ENCODE data around the gene MRPL46. TPM values are rescaled to one million over a fixed set of nuclear protein-coding genes. Genes with fewer than 3 reads are reported as not detected.

MRPL46 gene
- total RNA-seq, 1 experiment from 2014 or later, result 30.5 TPM

DNA sequence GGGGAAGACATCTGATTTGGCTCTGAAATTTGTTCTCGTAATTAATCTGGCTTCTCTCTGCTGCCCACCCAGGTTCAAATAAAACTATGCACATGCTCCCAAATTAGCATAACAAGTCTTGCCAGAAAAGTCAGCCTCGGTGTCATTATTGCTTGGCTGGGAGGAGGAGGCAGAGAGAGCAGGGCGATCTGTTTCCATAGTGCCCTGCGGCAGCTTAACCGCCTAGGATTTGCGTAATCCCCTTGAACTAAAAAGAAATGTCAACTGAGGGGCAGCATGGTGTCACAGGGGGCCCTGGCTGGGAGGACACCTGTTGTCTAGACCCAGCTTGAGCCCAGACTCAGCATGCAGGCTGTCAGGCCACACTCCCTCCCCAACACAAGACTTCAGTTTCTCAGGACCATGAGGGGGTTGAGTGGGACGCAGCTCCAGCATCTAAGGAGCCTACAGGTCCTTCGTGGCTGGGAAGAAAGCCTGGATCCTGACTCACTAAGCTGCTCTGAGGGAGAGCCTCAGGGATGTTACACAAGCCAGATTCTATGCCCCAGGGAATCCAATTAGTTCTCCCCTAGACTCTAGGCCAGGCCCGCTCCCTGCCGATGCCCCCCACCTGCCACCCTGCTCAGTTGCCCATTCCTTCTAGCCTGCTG, 17.6 kb upstream of the MRPL46 start:
- Histone ChIP-seq H3K4me1 (ENCODE audit: control insufficient read depth in 1 of 2, insufficient read depth in 2 of 2, low read length in 2 of 2) (peaks cover 0 to 8% of the 10 kb centered on the region in 2 experiments; a peak in 2 of 4 replicates), H3K9ac (ENCODE audit: low read length) (no peak overlapping the region), H2AFZ (ENCODE audit: low read depth, low read length, poor library complexity, severe bottlenecking) (no peak overlapping the region), H3K36me3 (ENCODE audit: control insufficient read depth in 1 of 2, insufficient read depth in 2 of 2, low read length in 2 of 2) (no peaks in the 10 kb centered on the region), H3K79me2 (ENCODE audit: insufficient read depth, low read length) (no peaks in the 10 kb centered on the region), H3K4me3 (replicated peaks in 1 of 2; ENCODE audit: low read depth in 1 of 2, low read length in 2 of 2) (no peak overlapping the region), H4K20me1 (ENCODE audit: insufficient read depth) (no peaks in the 10 kb centered on the region), H3K27ac (ENCODE audit: low read depth, low read length) (no peak overlapping the region), H3K9me2 (ENCODE audit: insufficient read depth) (no peaks in the 10 kb centered on the region), H3K4me2 (ENCODE audit: low read length) (no peak overlapping the region), H3K27me3 (ENCODE audit: insufficient read depth, low read length) (no peaks in the 10 kb centered on the region), H3K9me3 (ENCODE audit: control insufficient read depth in 1 of 2, insufficient read depth in 1 of 2, low read depth in 1 of 2, low read length in 2 of 2) (no peaks in the 10 kb centered on the region)
- no TSS peak for BruUV-seq (replicated peaks)
- ATAC-seq, result no peak
- POLR2A ChIA-PET, result no interaction called here
- intact Hi-C loops (cut with micrococcal nuclease), result no loop called here
- RAD21 ChIA-PET (ENCODE audit: low non-redundant PET in 1 of 2, low total read pairs in 2 of 2, uncharacterized antibody in 2 of 2, unreplicated experiment in 2 of 2), result no interaction called here
- TF ChIP-seq ZFX (IDR thresholded peaks at IDR 0.05) (no peak), SRF (IDR thresholded peaks at IDR 0.05; ENCODE audit: low read depth) (no peak), POLR2A (IDR thresholded peaks at IDR 0.05; ENCODE audit: borderline replicate concordance, extremely low read depth, insufficient read depth, insufficient read length) (no peak), JUND (IDR thresholded peaks at IDR 0.05) (no peak), RAD21 (IDR thresholded peaks at IDR 0.05; ENCODE audit: low read depth) (no peak), SIN3A (IDR thresholded peaks at IDR 0.05; ENCODE audit: low read depth) (no peak), TCF7L2 (IDR thresholded peaks at IDR 0.05; ENCODE audit: borderline replicate concordance, extremely low read depth, insufficient read depth, insufficient read length) (no peak), EGR1 (IDR thresholded peaks at IDR 0.05; ENCODE audit: low read depth) (no peak), EZH2 (IDR thresholded peaks at IDR 0.05) (no peak), SP1 (IDR thresholded peaks at IDR 0.05; ENCODE audit: low read depth) (no peak), REST (IDR thresholded peaks at IDR 0.05; ENCODE audit: low read depth) (no peak), FOSL1 (IDR thresholded peaks at IDR 0.05; ENCODE audit: low read depth) (no peak), CBX3 (IDR thresholded peaks at IDR 0.05; ENCODE audit: low read depth) (no peak)
- TF ChIP-seq, protein P1, sequence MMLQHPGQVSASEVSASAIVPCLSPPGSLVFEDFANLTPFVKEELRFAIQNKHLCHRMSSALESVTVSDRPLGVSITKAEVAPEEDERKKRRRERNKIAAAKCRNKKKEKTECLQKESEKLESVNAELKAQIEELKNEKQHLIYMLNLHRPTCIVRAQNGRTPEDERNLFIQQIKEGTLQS (IDR thresholded peaks at IDR 0.05), result no peak
- TF ChIP-seq, protein P2, sequence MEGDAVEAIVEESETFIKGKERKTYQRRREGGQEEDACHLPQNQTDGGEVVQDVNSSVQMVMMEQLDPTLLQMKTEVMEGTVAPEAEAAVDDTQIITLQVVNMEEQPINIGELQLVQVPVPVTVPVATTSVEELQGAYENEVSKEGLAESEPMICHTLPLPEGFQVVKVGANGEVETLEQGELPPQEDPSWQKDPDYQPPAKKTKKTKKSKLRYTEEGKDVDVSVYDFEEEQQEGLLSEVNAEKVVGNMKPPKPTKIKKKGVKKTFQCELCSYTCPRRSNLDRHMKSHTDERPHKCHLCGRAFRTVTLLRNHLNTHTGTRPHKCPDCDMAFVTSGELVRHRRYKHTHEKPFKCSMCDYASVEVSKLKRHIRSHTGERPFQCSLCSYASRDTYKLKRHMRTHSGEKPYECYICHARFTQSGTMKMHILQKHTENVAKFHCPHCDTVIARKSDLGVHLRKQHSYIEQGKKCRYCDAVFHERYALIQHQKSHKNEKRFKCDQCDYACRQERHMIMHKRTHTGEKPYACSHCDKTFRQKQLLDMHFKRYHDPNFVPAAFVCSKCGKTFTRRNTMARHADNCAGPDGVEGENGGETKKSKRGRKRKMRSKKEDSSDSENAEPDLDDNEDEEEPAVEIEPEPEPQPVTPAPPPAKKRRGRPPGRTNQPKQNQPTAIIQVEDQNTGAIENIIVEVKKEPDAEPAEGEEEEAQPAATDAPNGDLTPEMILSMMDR (IDR thresholded peaks at IDR 0.05 in 2 of 3, conservative IDR thresholded peaks at IDR 0.05 in 1 of 3; ENCODE audit: borderline replicate concordance in 1 of 3, insufficient read depth in 1 of 3, low read depth in 2 of 3, low read length in 2 of 3), result no peak
- CTCF ChIA-PET, result no interaction called here
- no peak for DNase-seq (ENCODE audit: low read depth, low spot score)

Measured in HCT116 (cell line).